CD4-positive, alpha-beta T cell (primary cell): Measurements from ENCODE around the gene ICAM1. TPM values are rescaled to one million over a fixed set of nuclear protein-coding genes. Genes with fewer than 3 reads are reported as not detected.

Experiments
- ATAC-seq: fragments of 200-7000 bp; cut with Tn5 transposase; one replicate; pipeline ENCODE4 v1.10.0; 2022; ENCODE audit warnings: mild to moderate bottlenecking; ENCODE audit not compliant: poor library complexity
- CTCF ChIA-PET: fragments of 350-600 bp; sonication (Branson Sonifier 250); formaldehyde crosslinking; loops from one replicate; lab custom pipeline; 2021; ENCODE audit warnings: antibody characterized with exemption, inconsistent platforms; lab: Charles Lee
- POLR2A ChIA-PET: fragments of 350-600 bp; sonication (Branson Sonifier 250); formaldehyde crosslinking; loops from one replicate; lab custom pipeline; 2021; ENCODE audit warnings: antibody characterized with exemption, inconsistent platforms; lab: Charles Lee
- DNase-seq, 14 experiments: peaks; one replicate each; pipeline ENCODE4 v3.0.0-alpha.2; 2013 to 2020; ENCODE audit warnings: mixed read lengths in 2 of 14
- H3K27ac ChIP-seq, 2 donors: one replicate each; pipeline versions ENCODE4 v1.5.1 to v1.7.0; 2013; ENCODE audit warnings: low read length in 2 of 2, low read depth in 1 of 2, mild to moderate bottlenecking in 1 of 2
- H3K27me3 ChIP-seq, 2 experiments: 1 replicate in 1 of 2; 2 replicates in 1 of 2; pipeline versions ENCODE4 v1.6.1 to v1.7.0; 2013; ENCODE audit warnings: low read length in 2 of 2, control low read depth in 1 of 2, mild to moderate bottlenecking in 1 of 2, moderate library complexity in 1 of 2; ENCODE audit not compliant: insufficient read depth in 2 of 2, control insufficient read depth in 1 of 2
- H3K36me3 ChIP-seq: one replicate; pipeline ENCODE4 v1.6.1; 2013; ENCODE audit warnings: low read length, control low read depth; ENCODE audit not compliant: insufficient read depth
- H3K4me1 ChIP-seq: one replicate; pipeline ENCODE4 v1.6.1; 2013; ENCODE audit warnings: low read length, control low read depth; ENCODE audit not compliant: insufficient read depth
- H3K4me3 ChIP-seq: one replicate; pipeline ENCODE4 v1.5.1; 2013; ENCODE audit warnings: mild to moderate bottlenecking, low read length, moderate library complexity
- H3K9me3 ChIP-seq, 2 experiments: 1 replicate in 1 of 2; 2 replicates in 1 of 2; pipeline versions ENCODE4 v1.6.1 to v1.7.0; 2013; ENCODE audit warnings: low read length in 2 of 2, mild to moderate bottlenecking in 2 of 2, control low read depth in 1 of 2, moderate library complexity in 1 of 2; ENCODE audit not compliant: control insufficient read depth in 1 of 2, insufficient read depth in 1 of 2
- H3K27ac Mint-ChIP-seq: one replicate; pipeline ENCODE4 v1.8.0; 2020; ENCODE audit warnings: mixed read lengths
- H3K27me3 Mint-ChIP-seq: one replicate; pipeline ENCODE4 v1.8.0; 2021; ENCODE audit warnings: mixed read lengths
- H3K36me3 Mint-ChIP-seq: one replicate; pipeline ENCODE4 v1.8.0; 2021; ENCODE audit warnings: low read depth, mixed read lengths
- H3K4me1 Mint-ChIP-seq: one replicate; pipeline ENCODE4 v1.8.0; 2021; ENCODE audit warnings: low read depth, mixed read lengths
- H3K4me3 Mint-ChIP-seq: one replicate; pipeline ENCODE4 v1.8.0; 2020; ENCODE audit warnings: mild to moderate bottlenecking, mixed read lengths
- H3K9me3 Mint-ChIP-seq: one replicate; pipeline ENCODE4 v1.8.0; 2020; ENCODE audit warnings: mixed read lengths
- intact Hi-C, 2 experiments: fragments of 100-400 bp; cut with DNase I in 1 of 2; cut with micrococcal nuclease in 1 of 2; formaldehyde crosslinking; loops; one replicate each; pipeline versions ENCODE4 v1.15.1 to v1.9.0; 2023 to 2025; cut with DNase I, micrococcal nuclease
- total RNA-seq, 174 experiments: library from RNA in 2 of 174; stranded (reverse) in 2 of 174; gene quantifications; one replicate each; pipeline ENCODE4 v1.2.3 and lab custom pipeline; 2021 to 2026
- TF ChIP-seq, protein P1 (sequence below): fragments of 200-600 bp; IDR thresholded peaks from one replicate; pipeline ENCODE4 v1.8.0; 2022; ENCODE audit warnings: antibody characterized with exemption, mild to moderate bottlenecking

The ICAM1 gene
- total RNA-seq, 2 experiments from 2014 or later, result 7.0 to 7.4 TPM

DNA sequence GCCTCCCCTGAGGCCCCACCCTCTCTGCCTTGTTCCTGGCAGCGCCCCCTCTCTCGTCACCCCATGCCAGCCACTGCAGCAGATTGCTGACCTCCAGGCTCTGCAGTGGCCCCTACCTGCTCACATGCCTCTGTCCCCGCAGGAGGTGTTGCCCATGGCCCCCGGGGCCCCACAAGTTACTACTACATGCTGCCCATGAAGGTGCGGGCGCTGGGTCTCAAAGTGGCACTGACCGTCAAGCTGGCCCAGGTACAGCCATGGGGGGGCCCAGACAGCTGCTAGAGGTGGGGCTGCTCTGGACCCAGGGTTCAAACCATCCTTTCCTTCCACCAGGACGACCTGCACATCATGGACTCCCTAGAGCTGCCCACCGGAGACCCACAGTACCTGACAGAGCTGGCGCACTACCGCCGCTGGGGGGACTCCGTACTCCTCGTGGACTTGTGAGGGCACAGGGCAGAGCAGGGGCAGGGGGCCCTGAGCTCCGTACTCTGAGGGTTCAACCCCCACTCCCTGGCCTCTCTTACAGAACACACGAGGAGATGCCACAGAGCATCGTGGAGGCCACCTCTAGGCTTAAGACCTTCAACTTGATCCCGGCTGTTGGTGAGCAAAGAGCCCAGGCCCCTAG, 12.7 kb upstream of the ICAM1 start:
- no peak for DNase-seq
- CTCF ChIA-PET, result interaction anchor here (0.6 to 4.4 kb wide), 19 partner anchors 8 to 322 kb away, joined by 3 to 56 read pairs (median 5); partner anchors contain the start of genes CDC37, ICAM1, OLFM2 and TYK2
- Histone ChIP-seq H3K27me3 (no peaks in the 10 kb centered on the region), H3K9me3 (no peaks in the 10 kb centered on the region), H3K27ac (no peak overlapping the region), H3K4me1 (peaks cover 21% of the 10 kb centered on the region), H3K36me3 (peaks cover 46% of the 10 kb centered on the region), H3K4me3 (no peak overlapping the region)
- Mint-ChIP-seq H3K36me3 (peaks cover 58% of the 10 kb centered on the region), H3K4me3 (no peak overlapping the region), H3K9me3 (no peaks in the 10 kb centered on the region), H3K27me3 (no peaks in the 10 kb centered on the region), H3K27ac (no peak overlapping the region), H3K4me1 (peaks cover 16% of the 10 kb centered on the region)
- ATAC-seq, result no peak
- POLR2A ChIA-PET, result interaction anchor here (1.0 to 2.7 kb wide), 5 partner anchors 13 to 133 kb away, joined by 3 to 18 read pairs (median 8); partner anchors contain the start of genes ICAM1 and TYK2
- intact Hi-C loops, result loop anchor here (2.0 to 10.0 kb wide), 2 partner anchors 131 to 423 kb away; partner anchors contain the start of gene PIN1 (in 1 of the 2)
- TF ChIP-seq, protein P1, sequence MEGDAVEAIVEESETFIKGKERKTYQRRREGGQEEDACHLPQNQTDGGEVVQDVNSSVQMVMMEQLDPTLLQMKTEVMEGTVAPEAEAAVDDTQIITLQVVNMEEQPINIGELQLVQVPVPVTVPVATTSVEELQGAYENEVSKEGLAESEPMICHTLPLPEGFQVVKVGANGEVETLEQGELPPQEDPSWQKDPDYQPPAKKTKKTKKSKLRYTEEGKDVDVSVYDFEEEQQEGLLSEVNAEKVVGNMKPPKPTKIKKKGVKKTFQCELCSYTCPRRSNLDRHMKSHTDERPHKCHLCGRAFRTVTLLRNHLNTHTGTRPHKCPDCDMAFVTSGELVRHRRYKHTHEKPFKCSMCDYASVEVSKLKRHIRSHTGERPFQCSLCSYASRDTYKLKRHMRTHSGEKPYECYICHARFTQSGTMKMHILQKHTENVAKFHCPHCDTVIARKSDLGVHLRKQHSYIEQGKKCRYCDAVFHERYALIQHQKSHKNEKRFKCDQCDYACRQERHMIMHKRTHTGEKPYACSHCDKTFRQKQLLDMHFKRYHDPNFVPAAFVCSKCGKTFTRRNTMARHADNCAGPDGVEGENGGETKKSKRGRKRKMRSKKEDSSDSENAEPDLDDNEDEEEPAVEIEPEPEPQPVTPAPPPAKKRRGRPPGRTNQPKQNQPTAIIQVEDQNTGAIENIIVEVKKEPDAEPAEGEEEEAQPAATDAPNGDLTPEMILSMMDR, result no peak

DNA sequence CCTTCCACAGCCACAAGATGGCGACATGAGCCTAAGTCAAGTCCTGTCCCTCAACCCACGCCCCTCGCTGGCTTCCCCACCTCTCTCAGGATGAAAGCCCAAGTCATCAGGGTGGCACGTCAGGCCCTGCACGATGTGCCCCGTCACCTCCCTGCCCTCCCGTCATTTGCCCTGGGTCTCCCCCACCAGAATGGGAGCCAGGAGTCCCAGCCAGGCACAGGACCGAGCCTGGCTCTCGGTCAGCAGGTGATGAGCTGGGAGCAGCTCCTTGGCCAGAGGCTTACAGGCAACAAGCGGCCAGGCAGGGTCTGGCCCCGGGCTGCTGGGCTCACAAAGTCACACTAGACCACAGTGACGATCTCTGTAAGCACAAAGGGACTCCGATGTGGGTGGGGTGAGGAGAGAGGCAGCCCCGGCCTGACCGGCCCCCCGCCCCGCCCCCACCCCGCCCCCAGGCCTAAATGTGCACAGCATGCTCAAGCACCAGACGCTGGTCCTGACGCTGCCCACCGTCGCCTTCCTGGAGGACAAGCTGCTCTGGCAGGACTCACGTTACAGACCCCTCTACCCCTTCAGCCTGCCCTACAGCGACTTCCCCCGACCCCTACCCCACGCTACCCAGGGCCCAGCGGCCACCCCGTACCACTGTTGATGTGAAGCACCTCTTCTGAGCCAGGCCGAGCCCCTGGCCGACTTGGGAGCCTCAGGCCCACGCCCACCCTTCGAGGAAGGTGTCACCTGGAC, 11.6 kb upstream of the ICAM1 start:
- ATAC-seq, result peak; percentile 92
- Histone ChIP-seq H3K27me3 (no peaks in the 10 kb centered on the region), H3K9me3 (no peaks in the 10 kb centered on the region), H3K36me3 (peaks cover 39% of the 10 kb centered on the region), H3K4me1 (peaks cover 20% of the 10 kb centered on the region), H3K27ac (no peak overlapping the region), H3K4me3 (no peak overlapping the region)
- H3K27me3 Mint-ChIP-seq, result no peaks in the 10 kb centered on the region
- ChIA-PET CTCF (interaction anchor here (0.6 to 4.4 kb wide), 24 partner anchors 9 to 443 kb away, joined by 3 to 56 read pairs (median 4); partner anchors contain the start of genes CDC37, ICAM1, ICAM5 and OLFM2), POLR2A (interaction anchor here (1.0 to 2.7 kb wide), 5 partner anchors 12 to 132 kb away, joined by 3 to 18 read pairs (median 8); partner anchors contain the start of genes ICAM1 and TYK2)
- TF ChIP-seq, protein P1, result peak; percentile 56
- H3K9me3 Mint-ChIP-seq, result no peaks in the 10 kb centered on the region
- DNase-seq, result peak; percentile 74 to 95 (median 82)
- peaks cover 49% of the 10 kb centered on the region for H3K36me3 Mint-ChIP-seq
- peak overlapping the region; percentile 47 for H3K27ac Mint-ChIP-seq
- H3K4me3 Mint-ChIP-seq, result no peak overlapping the region
- H3K4me1 Mint-ChIP-seq, result peaks cover 16% of the 10 kb centered on the region
- intact Hi-C loops, result loop anchor here (2.0 to 10.0 kb wide), 2 partner anchors 129 to 425 kb away; partner anchors contain the start of gene PIN1 (in 1 of the 2)

DNA sequence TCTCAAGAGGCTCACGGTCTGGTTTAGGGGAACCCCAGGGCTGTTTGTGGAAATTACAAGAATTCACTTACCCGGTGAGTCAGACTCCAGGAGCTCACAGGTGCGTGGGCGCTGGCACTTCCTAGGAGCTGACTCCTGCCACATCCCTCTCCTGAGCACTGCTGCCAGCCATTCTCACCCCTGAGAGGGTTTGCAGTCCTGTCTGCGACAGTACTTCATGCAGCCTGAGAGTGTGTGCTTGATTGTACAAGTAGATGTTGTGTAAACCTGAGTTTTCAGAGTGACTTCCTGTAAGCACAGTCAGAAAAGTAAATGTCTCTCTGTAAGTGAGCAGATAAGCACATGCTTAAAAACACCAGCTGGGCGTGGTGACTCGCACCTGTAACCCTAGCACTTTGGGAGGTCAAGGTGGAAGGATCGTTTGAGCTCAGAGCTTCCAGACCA, 10.8 kb upstream of the ICAM1 start:
- Mint-ChIP-seq H3K27ac (no peak overlapping the region), H3K27me3 (no peaks in the 10 kb centered on the region), H3K4me3 (no peak overlapping the region), H3K4me1 (peaks cover 16% of the 10 kb centered on the region), H3K9me3 (no peaks in the 10 kb centered on the region), H3K36me3 (peaks cover 41% of the 10 kb centered on the region)
- intact Hi-C loops, result no loop called here
- CTCF ChIA-PET, result interaction anchor here (0.6 to 4.4 kb wide), 9 partner anchors 9 to 442 kb away, joined by 3 to 56 read pairs (median 6); no protein-coding TSS in a partner anchor
- H3K4me3 ChIP-seq, result no peak overlapping the region
- H3K27ac ChIP-seq, result no peak overlapping the region
- ATAC-seq, result peak; percentile 21
- no peaks in the 10 kb centered on the region for H3K9me3 ChIP-seq
- POLR2A ChIA-PET, result interaction anchor here (1.6 to 2.7 kb wide), 3 partner anchors 11 to 131 kb away, joined by 7 to 18 read pairs (median 10); partner anchors contain the start of genes ICAM1 and TYK2
- TF ChIP-seq, protein P1, result no peak
- peak in 4 of 14 experiments; percentile 12 to 54 (median 26) for DNase-seq
- peaks cover 31% of the 10 kb centered on the region for H3K36me3 ChIP-seq
- H3K27me3 ChIP-seq, result no peaks in the 10 kb centered on the region
- peaks cover 20% of the 10 kb centered on the region for H3K4me1 ChIP-seq
